OCI-LY7 (cell line): Measurements from ENCODE around the gene TLCD2. TPM values are rescaled to one million over a fixed set of nuclear protein-coding genes. Genes with fewer than 3 reads are reported as not detected.

ENCODE experiments used
- BruUV-seq: library from RNA; stranded (reverse); fragments of 400-500 nt; replicated peaks from 2 replicates; lab custom pipeline; 2021; lab: Mats Ljungman, UMichigan
- CTCF ChIA-PET: fragments of 300-600 bp; sonication (Branson Sonifier 250); formaldehyde crosslinking; loops from one replicate; lab custom pipeline; 2022; ENCODE audit warnings: antibody characterized with exemption; ENCODE audit not compliant: unreplicated experiment; lab: Charles Lee
- POLR2A ChIA-PET: fragments of 300-600 bp; sonication (Branson Sonifier 250); formaldehyde crosslinking; loops from one replicate; lab custom pipeline; 2022; ENCODE audit warnings: antibody characterized with exemption; lab: Charles Lee
- DNase-seq: peaks from one replicate; pipeline ENCODE4 v3.0.0-alpha.2; 2015; ENCODE audit warnings: low spot score
- H2AFZ ChIP-seq: fragments of 200-600 bp; sonication (generic), shearing (Covaris generic); 2 replicates; pipeline ENCODE4 v1.6.1; 2014; ENCODE audit warnings: mild to moderate bottlenecking, antibody characterized with exemption, low read length, moderate library complexity
- H3K27ac ChIP-seq: fragments of 200-600 bp; sonication (generic); 2 replicates; pipeline ENCODE4 v1.5.1; 2014; ENCODE audit warnings: mixed run types, low read depth, mild to moderate bottlenecking, moderate library complexity, low read length, inconsistent platforms; ENCODE audit not compliant: poor library complexity, severe bottlenecking
- H3K36me3 ChIP-seq: fragments of 200-600 bp; sonication (generic); 2 replicates; pipeline ENCODE4 v1.6.1; 2014; ENCODE audit warnings: mild to moderate bottlenecking, antibody characterized with exemption, low read length, moderate library complexity, mixed read lengths; ENCODE audit not compliant: insufficient read depth
- H3K4me1 ChIP-seq: fragments of 200-600 bp; sonication (generic); 2 replicates; pipeline ENCODE4 v1.5.1; 2014; ENCODE audit warnings: mild to moderate bottlenecking, low read length; ENCODE audit not compliant: insufficient read depth, poor library complexity, severe bottlenecking
- H3K4me2 ChIP-seq: fragments of 200-600 bp; sonication (generic); 2 replicates; pipeline ENCODE4 v1.6.1; 2014; ENCODE audit warnings: mild to moderate bottlenecking, low read length
- H3K4me3 ChIP-seq: fragments of 200-600 bp; sonication (generic); 2 replicates; pipeline ENCODE4 v1.5.1; 2014; ENCODE audit warnings: mild to moderate bottlenecking, low read depth, low read length; ENCODE audit not compliant: poor library complexity, severe bottlenecking
- H3K79me2 ChIP-seq: fragments of 200-600 bp; sonication (generic); 2 replicates; pipeline ENCODE4 v1.6.1; 2016; ENCODE audit warnings: low read depth, mild to moderate bottlenecking, low read length, moderate library complexity, mixed read lengths; ENCODE audit not compliant: insufficient read depth
- H3K9me2 ChIP-seq: fragments of 200-600 bp; sonication (generic); 2 replicates; pipeline ENCODE4 v1.6.1; 2016; ENCODE audit warnings: mild to moderate bottlenecking, low read length, mixed read lengths; ENCODE audit not compliant: insufficient read depth
- H3K9me3 ChIP-seq: fragments of 200-600 bp; sonication (generic); 2 replicates; pipeline ENCODE4 v1.6.1; 2014; ENCODE audit warnings: mild to moderate bottlenecking, mixed run types, low read length, mixed read lengths
- H4K20me1 ChIP-seq: fragments of 200-600 bp; sonication (generic); 2 replicates; pipeline ENCODE4 v1.6.1; 2014; ENCODE audit warnings: mild to moderate bottlenecking, antibody characterized with exemption, low read length, moderate library complexity, mixed read lengths; ENCODE audit not compliant: insufficient read depth
- CTCF ChIP-seq: fragments of 200-600 bp; sonication (generic); conservative IDR thresholded peaks from 2 replicates; pipeline ENCODE4 v1.5.1; 2014; ENCODE audit warnings: mild to moderate bottlenecking, antibody characterized with exemption, low read length, moderate library complexity, mixed read lengths
- EZH2phosphoT487 ChIP-seq: fragments of 200-600 bp; sonication (generic); IDR thresholded peaks from 2 replicates; pipeline ENCODE4 v1.6.1; 2018; ENCODE audit warnings: low read depth, borderline replicate concordance, mild to moderate bottlenecking, mixed run types, antibody characterized with exemption, low read length, moderate library complexity, mixed read lengths
- intact Hi-C: fragments of 100-400 bp; cut with micrococcal nuclease; formaldehyde crosslinking; loops from one replicate; pipeline ENCODE4 v1.10.0; 2022; ENCODE audit not compliant: unreplicated experiment
- total RNA-seq, 2 experiments: library from RNA; depleted of rRNA in 1 of 2; stranded (reverse); fragments of >200 nt in 1 of 2; shearing (Covaris generic) in 1 of 2; gene quantifications; 2 replicates each; pipeline ENCODE4 v1.2.3, GENCODE V29; 2014 to 2022

Gene TLCD2
- total RNA-seq, 2 experiments from 2014 or later = not detected

DNA sequence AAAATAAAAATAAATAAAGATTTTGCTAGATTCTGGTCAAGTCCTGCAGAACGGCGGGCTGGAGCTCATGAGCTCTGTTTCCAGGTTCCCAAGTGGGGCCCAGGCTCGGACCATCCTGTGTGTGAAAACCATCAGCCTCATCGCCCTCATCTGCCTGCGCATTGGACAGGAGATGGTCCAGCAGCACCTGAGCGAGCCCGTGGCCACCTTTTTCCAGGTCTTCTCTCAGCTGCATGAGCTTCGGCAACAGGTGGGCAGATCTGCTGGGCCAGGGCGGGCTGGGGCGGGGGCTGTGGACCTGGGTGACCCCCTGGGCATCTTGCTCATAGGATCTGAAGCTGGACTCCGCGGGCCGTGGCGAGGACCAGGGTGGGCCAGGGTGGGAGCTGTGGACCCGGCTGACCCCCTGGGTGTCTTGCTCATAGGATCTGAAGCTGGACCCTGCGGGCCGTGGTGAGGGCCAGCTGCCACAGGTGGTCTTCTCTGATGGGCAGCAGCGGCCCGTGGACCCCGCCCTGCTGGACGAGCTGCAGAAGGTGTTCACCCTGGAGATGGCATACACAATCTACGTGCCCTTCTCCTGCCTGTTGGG, 22.2 kb upstream of the TLCD2 start:
- no peaks in the 10 kb centered on the region for H3K79me2 ChIP-seq
- no peaks in the 10 kb centered on the region; the same call in 1 of the 2 replicates for H3K36me3 ChIP-seq
- H3K9me2 ChIP-seq = no peaks in the 10 kb centered on the region
- no peaks in the 10 kb centered on the region for H3K4me1 ChIP-seq
- H3K9me3 ChIP-seq = no peaks in the 10 kb centered on the region
- no peak for DNase-seq
- no TSS peak for BruUV-seq
- ChIA-PET CTCF (no interaction called here), POLR2A (interaction anchor here (0.7 kb wide), 1 partner anchor 285 kb away, joined by 3 read pairs; no protein-coding TSS in a partner anchor)
- no peaks in the 10 kb centered on the region for H4K20me1 ChIP-seq
- TF ChIP-seq CTCF (no peak), EZH2phosphoT487 (no peak)
- H2AFZ ChIP-seq = no peak overlapping the region
- no peak overlapping the region for H3K4me3 ChIP-seq
- no peak overlapping the region for H3K27ac ChIP-seq
- no peak overlapping the region for H3K4me2 ChIP-seq
- intact Hi-C loops = no loop called here

GRCh38 chr17:1731194-1731506, 21.0 kb upstream of the TLCD2 start:
- ChIA-PET CTCF (no interaction called here), POLR2A (no interaction called here)
- Histone ChIP-seq H3K79me2 (no peaks in the 10 kb centered on the region; the same call in 1 of the 2 replicates), H4K20me1 (no peaks in the 10 kb centered on the region), H3K4me3 (no peak overlapping the region), H3K27ac (no peak overlapping the region), H3K4me2 (no peak overlapping the region), H3K36me3 (peaks cover 9% of the 10 kb centered on the region; the same call in 1 of the 2 replicates), H3K9me3 (no peaks in the 10 kb centered on the region), H2AFZ (no peak overlapping the region), H3K9me2 (no peaks in the 10 kb centered on the region), H3K4me1 (no peaks in the 10 kb centered on the region)
- no peak for DNase-seq
- intact Hi-C loops = no loop called here
- no TSS peak for BruUV-seq
- TF ChIP-seq EZH2phosphoT487 (no peak), CTCF (no peak)

DNA sequence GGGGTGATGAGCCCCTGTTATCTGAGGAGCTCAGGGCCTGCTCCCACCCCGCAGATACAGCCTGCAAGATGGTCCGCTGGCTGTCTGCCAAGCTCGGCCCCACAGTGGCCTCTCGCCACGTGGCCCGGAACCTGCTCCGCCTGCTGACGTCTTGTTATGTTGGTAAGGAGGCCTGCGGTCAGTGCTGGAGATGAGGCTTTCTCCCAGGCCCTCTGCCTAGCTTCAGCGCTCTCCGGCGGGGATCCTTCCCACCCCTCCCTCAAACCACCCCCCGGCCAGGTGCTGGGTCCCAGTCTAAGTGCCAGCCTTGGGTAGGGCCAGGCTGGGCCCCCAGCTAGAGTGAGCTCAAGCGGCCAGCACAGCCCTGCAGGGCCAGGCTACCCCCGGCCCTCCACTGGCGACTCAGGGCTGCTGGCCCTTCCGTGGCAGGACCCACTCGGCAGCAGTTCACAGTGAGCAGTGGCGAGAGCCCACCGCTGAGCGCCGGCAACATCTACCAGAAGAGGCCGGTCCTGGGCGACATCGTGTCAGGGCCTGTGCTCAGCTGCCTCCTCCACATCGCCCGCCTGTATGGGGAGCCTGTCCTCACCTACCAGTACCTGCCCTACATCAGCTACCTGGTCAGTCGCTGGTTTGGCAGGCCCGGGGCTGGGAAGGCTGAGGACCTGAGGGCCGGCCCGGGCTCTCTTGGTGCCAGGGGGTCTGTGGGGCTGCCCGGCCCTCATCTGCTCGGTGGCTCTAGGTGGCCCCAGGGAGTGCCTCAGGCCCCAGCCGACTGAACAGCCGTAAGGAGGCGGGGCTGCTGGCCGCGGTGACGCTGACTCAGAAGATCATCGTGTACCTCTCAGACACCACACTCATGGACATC, 20.4 kb upstream of the TLCD2 start:
- intact Hi-C loops = no loop called here
- peaks cover 9% of the 10 kb centered on the region; the same call in 1 of the 2 replicates for H3K36me3 ChIP-seq

More for the DNA sequence above, 20.4 kb upstream of the TLCD2 start:
- ChIA-PET CTCF (no interaction called here), POLR2A (no interaction called here)
- DNase-seq = no peak
- Histone ChIP-seq H3K79me2 (peaks cover 2% of the 10 kb centered on the region), H3K4me1 (peaks cover 1% of the 10 kb centered on the region), H4K20me1 (no peaks in the 10 kb centered on the region), H3K27ac (no peak overlapping the region), H3K4me2 (no peak overlapping the region), H3K9me2 (no peaks in the 10 kb centered on the region), H3K9me3 (no peaks in the 10 kb centered on the region), H3K4me3 (no peak overlapping the region), H2AFZ (no peak overlapping the region)
- TF ChIP-seq EZH2phosphoT487 (no peak), CTCF (no peak)
- no TSS peak for BruUV-seq
